HEK293 (cell line): ENCODE data around the gene LYPD5.

Experiments
- AEBP2 ChIP-seq: fragments of 450-650 bp; formaldehyde crosslinking; IDR thresholded peaks from 2 replicates; pipeline ENCODE4 v1.5.1; 2016; ENCODE audit warnings: missing biosample characterization, missing genetic modification characterization, borderline replicate concordance
- CTCF ChIP-seq: fragments of 450-650 bp; formaldehyde crosslinking; IDR thresholded peaks from 2 replicates; pipeline ENCODE4 v1.5.1; 2016; ENCODE audit warnings: missing biosample characterization, missing genetic modification characterization
- IKZF3 ChIP-seq: fragments of 450-650 bp; IDR thresholded peaks from 2 replicates; pipeline ENCODE4 v1.5.0; 2018; ENCODE audit warnings: missing biosample characterization, mild to moderate bottlenecking, missing genetic modification characterization, moderate library complexity
- KLF16 ChIP-seq: fragments of 450-650 bp; formaldehyde crosslinking; IDR thresholded peaks from 2 replicates; pipeline ENCODE4 v1.5.1; 2017; ENCODE audit warnings: missing biosample characterization, missing genetic modification characterization
- REST ChIP-seq: fragments of 450-650 bp; formaldehyde crosslinking; IDR thresholded peaks from 2 replicates; pipeline ENCODE4 v1.5.1; 2016; ENCODE audit warnings: missing biosample characterization, missing genetic modification characterization
- ZNF133 ChIP-seq: fragments of 450-650 bp; formaldehyde crosslinking; IDR thresholded peaks from 2 replicates; pipeline ENCODE4 v1.5.1; 2016; ENCODE audit warnings: missing biosample characterization, missing genetic modification characterization
- ZNF140 ChIP-seq: fragments of 450-650 bp; formaldehyde crosslinking; IDR thresholded peaks from 2 replicates; pipeline ENCODE4 v1.5.1; 2016; ENCODE audit warnings: missing biosample characterization, missing genetic modification characterization
- ZNF350 ChIP-seq: fragments of 450-650 bp; formaldehyde crosslinking; IDR thresholded peaks from 2 replicates; pipeline ENCODE4 v1.5.0; 2017; ENCODE audit warnings: missing biosample characterization, mild to moderate bottlenecking, missing genetic modification characterization
- ZNF513 ChIP-seq: fragments of 450-650 bp; IDR thresholded peaks from 2 replicates; pipeline ENCODE4 v1.5.1; 2018; ENCODE audit warnings: missing biosample characterization, missing genetic modification characterization
- ZNF629 ChIP-seq: fragments of 450-650 bp; formaldehyde crosslinking; IDR thresholded peaks from 2 replicates; pipeline ENCODE4 v1.5.1; 2017; ENCODE audit warnings: missing biosample characterization, missing genetic modification characterization
- ZNF76 ChIP-seq: fragments of 450-650 bp; formaldehyde crosslinking; IDR thresholded peaks from 2 replicates; pipeline ENCODE4; 2016; ENCODE audit warnings: low read depth, missing biosample characterization, missing genetic modification characterization, borderline replicate concordance
- ZNF830 ChIP-seq: fragments of 450-650 bp; IDR thresholded peaks from 2 replicates; pipeline ENCODE4 v1.5.0; 2018; ENCODE audit warnings: missing biosample characterization, missing genetic modification characterization, low read depth, mild to moderate bottlenecking, moderate library complexity

GRCh38 chr19:43749152-43749551 is 53.1 kb downstream of the LYPD5 start:
- TF ChIP-seq REST (tag by site-specific recombination) (no peak), ZNF830 (no peak), ZNF76 (tag by site-specific recombination) (no peak), ZNF140 (tag by site-specific recombination) (no peak), ZNF629 (tag by site-specific recombination) (no peak), CTCF (tag by site-specific recombination) (no peak), ZNF350 (no peak), AEBP2 (tag by site-specific recombination) (no peak), KLF16 (tag by site-specific recombination) (no peak), ZNF133 (no peak), ZNF513 (tag by site-specific recombination) (no peak), IKZF3 (no peak)
